ENCODE results near the gene EZR.

Gene EZR

DNA sequence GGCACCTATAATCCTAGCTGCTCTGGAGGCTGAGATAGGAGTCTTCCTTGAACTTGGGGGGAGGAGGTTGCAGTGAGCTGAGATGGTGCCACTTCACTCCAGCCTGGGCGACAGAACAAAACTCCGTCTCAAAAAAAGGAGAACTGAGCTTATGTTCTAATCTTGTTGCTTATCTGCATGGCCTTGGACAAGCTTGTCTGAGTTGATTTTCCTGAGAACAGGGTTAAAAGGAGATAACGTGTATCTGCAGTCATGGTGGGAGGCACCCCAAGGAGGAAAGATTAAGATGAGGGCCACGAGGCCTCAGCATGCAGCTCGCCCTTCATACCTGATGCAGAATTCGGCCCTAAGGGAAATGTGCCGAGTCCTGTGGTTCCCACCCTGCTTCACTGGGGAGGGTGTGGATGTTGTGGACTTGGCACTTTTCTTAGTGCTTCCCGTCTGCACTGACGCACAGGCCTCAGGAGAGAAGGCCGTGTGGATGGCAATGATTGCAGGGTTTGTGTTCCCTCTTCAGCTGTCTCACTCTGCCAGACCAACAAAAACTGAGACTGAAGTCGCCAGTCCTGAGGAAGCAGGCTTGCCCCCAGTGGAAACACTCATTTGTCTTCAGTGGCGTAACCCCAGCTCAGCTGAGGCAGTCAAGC, 56.3 kb downstream of the EZR start:
- DNase-seq (ENCODE audit: low read depth, low spot score) = no peak

DNA sequence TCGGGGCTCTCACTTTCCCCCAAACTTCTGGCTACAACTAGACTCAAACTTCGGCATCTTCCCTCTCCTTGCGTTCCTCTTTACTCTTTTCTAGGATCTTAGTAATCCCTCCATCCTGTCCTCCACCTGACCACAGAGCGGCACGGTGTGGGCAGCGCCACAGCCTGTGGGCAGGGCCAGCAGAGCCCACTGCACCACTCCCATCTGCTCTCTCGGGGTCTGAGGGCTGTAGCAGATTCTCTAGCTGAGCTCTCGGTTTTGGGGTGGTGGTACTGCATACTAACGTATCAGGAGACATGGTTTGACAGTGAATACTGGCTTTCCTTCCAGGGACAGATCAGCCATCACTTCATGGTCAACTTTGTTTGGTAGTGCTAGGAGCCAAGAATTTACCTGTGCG, 57.4 kb downstream of the EZR start:
- no peak for DNase-seq (ENCODE audit: low read depth, low spot score)

DNA sequence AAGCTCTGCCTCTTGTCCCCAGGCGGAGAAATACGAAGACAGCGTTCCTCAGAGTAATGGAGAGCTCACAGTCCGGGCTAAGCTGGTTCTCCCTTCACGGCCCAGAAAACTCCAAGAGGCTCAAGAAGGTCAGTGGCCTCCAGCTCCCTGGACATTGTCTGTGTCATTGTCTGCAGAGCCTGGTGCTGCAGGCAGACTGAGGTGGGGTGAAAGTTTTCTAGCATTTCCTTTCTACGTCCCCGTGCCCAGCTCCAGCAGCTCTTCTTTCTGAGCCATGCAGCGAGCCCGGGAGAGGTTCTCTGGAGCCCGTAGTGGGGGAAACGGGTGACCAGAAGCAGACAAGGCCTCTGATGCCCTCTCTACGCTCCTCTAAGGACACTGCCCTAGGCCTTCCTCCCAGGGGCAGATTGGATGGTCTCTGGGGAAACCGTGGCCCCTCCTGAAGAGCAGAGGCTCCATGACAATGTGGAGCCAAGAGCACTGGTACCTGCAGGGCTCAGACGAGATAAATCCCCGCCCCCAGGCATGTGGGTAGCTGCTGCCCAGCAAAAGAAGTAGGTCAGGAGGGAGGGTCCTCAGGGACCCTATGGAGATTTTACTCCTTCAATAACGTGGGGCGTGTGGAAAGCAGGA, 58.4 kb downstream of the EZR start:
- no peak for DNase-seq (ENCODE audit: low read depth, low spot score)

DNA sequence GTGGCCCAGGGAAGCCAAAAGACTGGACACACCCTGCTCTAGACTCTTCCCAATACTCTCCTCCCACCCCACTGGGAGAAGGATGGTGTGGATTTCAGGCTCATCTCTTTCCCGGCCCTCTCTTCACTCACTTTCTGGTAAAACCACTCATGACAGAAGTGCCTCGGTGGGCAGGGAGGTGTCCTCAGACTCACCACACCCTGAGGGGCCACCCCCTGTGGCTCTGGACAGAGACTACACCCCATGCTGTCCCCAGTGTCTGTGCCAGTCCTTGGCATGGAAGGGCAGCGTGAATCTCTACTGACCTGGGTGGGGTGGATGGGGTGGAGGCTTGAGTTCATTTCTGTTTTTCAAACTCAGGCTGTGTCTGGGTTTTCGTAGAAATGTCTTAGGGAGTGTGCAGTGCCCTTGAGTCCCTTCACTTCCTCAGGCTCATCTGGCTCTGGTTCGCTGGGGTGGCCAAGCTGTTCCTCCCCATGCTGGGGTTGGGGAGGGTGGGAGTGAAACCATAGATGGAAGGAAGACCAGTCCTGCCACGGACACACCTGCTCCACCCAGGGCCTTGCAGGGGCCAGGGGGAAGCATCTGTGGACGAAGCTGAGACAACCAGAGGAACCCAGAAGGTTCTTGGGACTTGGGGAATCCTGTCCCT, 59.1 kb downstream of the EZR start:
- DNase-seq (ENCODE audit: low read depth, low spot score) = no peak

DNA sequence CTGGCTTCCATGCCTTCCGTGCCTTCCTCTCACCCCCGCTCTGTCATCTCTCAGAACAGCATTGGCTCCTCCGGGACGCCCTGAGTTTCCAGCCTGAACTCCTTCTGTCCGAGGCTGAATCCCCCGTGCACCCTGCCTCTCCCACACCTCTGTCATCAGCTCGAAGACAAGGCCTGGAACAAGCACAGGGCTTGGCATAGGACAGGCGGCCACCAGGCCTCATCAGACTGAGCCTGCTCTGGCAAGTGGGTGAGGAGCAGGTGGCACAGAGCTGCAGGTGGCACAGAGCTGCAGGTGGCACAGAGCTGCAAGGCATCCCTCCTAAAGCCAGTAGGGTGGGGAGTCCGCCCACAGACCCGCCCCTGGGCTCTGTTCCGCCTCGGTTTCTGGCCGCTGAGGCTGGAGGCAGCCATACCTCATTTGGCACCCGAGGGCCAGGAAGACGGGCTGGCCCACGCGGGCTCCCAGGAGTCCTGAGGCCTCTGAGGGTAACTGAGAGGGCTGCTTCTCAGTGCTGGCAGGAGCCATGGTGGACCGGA, 60.2 kb downstream of the EZR start:
- DNase-seq (ENCODE audit: low read depth, low spot score) = no peak

DNA sequence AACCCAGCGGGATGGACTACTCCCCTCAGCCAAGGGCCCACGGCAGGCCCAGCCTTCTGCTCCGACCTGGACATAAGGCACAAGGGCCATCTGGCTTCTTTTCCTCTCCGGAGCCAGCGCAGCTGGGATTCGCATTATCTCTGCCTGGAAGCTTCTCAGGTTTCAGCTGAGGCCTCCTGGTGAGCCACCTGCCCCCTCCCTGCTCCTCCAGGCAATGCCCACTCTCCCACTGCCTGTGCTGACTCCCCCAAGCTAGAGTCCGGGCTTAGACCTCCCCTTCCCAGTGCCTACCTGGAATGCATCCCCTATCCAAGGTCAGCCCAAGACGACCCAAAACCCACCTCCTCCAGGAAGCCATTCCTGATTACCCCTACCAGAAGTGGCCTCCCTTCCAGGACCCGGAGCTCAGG, 60.7 kb downstream of the EZR start:
- no peak for DNase-seq (ENCODE audit: low read depth, low spot score)

DNA sequence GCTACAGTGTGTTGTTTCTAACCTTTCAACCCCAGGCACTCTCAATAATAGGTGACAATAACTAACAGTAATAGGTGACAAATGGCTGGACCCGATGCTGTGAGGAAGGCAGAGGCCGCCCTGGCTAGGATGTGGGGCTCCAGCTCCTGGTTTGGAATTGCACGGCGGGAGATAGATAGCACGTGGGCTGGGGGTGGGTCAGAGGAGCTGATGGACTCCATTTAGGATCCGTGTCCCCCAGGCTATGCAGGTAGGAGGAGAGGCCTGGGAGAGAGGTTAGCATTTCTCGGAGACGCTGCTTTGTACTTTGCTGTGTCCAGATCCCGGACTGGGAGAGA, 61.4 kb downstream of the EZR start:
- no peak for DNase-seq (ENCODE audit: low read depth, low spot score)

DNA sequence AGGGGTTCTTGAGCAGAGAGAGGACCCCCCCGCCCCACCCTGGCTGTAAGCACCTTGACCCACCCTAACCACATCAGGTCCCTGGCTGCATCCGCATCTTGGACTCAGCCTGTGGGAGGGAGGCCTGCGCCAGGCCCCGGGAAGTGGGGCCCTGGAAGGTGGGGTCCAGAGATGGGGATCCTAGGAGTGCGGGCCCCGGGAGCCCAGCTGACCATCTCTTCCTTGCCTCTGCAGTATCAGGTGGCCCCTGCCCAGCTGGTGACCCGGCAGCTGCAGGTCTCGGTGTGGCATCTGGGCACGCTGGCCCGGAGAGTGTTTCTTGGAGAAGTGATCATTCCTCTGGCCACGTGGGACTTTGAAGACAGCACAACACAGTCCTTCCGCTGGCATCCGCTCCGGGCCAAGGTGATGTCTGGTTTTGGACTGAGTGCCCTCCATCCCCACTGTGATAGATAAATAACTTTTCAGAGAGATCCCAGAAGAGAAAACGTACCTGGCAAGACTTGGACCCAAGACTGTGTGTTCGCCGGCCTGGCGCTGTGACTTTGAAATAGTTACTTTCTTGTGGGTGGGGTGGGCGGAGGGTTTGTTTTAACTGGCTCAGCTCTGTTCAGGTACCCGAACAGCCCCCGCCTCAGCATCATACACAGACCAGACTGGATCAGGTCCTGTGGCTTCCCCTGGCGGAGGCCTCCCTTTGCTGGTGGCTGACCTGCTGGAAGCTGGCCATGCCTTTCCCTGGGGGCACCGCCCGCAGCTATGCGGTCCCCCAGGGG, 62.0 kb downstream of the EZR start:
- no peak for DNase-seq (ENCODE audit: low read depth, low spot score)

DNA sequence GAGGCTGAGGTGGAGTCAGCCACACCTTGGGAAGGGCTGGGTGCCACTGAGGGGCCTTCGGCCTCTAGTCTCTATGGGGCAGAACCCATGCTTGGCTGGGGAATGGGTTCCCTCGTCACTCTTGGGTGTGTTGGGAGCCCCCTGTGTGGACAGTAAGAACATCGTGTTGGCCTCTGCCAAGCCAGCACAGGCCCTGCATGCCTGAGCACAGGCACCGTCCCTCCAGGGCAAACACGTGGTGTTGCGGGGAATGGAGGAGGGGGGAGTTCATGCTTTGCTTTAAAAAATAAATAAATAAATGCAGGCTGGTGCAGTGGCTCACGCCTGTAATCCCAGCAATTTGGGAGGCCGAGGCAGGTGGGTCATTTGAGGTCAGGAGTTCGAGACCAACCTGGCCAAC, 63.0 kb downstream of the EZR start:
- no peak for DNase-seq (ENCODE audit: low read depth, low spot score)

DNA sequence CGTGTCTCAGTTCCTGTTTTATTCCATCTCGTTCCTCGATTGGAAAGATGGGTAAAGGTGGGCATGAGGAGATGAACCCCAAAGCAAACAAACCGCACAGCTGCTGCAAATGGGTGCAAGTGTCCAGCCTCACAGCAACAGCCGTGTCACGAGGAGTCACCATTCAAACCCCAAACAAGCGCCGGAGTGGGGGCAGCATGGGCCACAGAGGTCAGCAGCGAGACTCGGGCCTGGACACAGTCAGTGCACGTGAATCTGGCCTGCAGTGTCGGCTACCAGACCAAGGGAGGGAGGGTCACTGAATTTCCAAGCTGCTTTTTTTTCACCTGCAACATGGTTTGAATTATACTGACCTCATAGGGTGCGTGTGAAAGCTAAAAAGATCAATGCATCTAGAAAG, 63.5 kb downstream of the EZR start:
- DNase-seq (ENCODE audit: low read depth, low spot score) = no peak

DNA sequence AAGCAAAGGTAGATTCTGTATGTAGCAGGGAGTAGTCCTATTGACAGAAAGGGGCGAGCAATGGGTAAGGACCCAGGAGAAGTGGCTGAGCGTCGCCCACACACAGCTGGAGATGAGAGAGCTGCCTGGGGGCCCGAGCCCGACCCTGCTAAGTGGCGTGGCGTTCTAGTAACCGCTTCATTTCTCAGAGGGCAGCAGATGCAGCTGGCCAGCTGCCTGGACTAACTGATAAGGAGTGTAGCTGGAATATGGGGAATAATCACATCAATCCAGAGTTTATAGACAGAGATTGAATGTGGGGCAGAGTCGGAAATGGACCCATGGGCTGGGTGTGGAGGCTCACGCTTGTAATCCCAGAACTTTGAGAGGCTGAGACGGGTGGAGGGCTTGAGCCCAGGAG, 64.4 kb downstream of the EZR start:
- no peak for DNase-seq (ENCODE audit: low read depth, low spot score)

DNA sequence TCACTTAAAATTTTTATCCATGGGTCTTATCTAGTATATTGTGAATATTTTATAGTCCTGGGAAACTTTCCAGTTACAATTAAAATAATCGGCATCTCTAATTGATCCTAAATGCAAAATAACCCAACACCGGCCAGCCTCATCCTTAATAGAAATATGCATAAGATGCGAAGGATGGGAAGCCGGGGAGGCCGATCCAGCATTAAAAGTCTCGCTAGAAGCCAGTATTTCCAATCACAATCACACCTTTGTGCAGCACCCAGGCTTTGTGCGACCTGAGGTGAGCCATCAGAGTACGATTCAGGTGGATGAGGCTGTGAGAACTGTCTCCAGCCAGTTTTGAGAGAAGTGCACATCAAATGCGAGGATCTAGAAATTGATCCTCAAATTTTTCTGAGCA, 65.4 kb downstream of the EZR start:
- DNase-seq (ENCODE audit: low read depth, low spot score) = no peak

DNA sequence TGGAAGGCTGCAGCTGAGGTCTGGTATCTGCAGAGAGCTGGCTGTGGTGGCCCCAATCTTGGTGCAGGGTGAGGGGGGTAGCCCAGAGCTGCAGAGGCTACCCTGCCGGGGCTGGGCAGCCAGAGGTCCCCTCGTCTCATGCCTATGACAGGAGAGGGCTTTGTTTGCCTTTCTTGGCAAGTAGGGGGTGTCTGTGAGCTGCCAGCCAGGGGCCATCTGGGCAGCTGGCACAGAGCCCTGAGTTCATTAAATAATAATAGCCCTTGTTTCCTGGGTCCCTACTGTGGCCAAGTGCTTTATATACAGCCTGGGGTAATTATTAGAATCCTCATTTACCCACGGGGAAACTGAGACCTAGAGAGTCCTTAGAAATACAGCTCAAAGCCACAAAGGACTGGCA, 66.6 kb downstream of the EZR start:
- DNase-seq (ENCODE audit: low read depth, low spot score) = peak; percentile 63

DNA sequence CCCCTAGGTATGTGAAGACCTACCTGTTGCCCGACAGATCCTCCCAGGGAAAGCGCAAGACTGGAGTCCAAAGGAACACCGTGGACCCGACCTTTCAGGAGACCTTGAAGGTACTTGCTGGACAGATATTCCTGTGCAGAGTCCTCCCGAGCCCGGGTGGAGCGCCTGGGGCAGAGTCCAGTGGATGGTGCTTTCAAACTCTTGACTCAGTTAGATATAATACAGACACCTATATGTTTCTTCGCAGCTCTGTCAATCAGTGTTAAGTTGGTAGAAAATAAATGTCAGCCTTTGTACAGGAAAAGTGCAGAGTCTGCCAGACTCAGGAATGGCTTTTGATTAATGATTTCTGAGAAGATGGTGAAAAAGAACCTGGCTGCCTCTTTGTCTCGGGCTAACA, 67.2 kb downstream of the EZR start:
- DNase-seq (ENCODE audit: low read depth, low spot score) = no peak

DNA sequence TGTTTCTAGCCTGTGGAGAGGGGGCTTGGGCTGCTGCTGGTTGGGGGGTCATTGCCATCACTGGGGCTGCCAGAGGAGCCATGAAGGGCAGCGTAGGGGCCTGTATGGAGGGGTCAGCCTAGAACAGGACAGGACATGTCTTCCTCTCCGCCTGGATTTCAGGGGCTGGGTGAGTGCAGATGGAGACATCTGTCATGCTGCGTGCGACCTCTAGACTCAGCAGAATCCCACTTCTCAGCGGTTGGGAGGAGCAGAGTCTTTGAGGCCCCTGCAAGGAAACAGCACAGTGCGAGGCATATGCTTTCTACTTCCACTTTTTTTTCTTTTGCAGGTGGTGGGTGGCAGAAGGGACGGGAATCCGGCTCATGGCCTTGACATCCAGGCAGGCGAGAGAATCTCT, 67.9 kb downstream of the EZR start:
- no peak for DNase-seq (ENCODE audit: low read depth, low spot score)

DNA sequence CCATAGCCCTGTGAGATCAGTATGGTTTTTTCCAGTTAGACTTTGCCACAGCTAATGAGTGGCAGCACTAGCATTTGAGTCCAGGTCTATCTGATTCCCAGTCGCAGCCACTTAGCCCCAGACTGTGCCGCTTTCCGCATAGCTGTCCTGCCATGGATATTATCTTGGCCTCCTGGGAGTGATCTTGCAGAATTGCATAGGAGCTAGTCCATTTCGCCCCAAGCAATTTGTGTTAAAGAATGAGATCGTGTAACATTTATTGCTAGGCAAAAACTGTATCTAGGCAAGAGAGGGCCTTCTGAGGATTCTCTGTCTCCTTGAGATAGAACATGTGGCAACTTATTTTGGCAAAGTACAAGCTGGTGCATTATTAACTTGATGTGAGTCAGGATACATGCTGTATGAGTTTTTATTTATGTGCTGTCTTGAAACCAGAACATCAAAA, 74.2 kb downstream of the EZR start:
- DNase-seq (ENCODE audit: low read depth, low spot score) = no peak

DNA sequence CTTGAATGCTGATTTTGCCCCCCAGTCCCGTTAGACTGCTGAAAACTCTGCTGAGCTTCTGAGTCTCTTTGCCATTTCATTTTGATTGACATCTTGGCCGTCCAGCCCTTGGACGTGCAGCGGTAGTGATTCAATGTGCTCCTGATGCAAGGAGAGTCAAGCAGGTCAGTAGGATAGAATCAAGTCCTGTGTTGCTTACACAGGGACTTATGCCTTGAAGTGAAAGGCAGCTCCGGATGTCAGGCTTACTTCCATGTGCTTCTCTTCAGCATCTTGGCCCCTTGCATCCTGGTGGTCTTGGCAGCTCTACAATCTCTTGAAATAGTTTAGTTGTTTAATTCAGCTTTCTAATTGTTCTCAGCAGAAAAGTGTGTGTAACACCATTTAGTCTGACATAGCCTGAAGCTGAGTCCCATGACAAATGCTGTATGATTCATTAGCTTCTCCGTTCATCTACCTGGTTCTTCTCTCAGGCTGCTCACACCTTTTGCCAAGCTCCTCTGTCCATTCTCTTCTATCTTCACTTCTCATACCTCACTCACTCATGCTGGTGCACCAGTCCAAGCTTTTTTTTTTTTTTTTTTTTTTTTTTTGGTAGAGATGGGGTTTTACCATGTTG, 76.0 kb downstream of the EZR start:
- DNase-seq (ENCODE audit: low read depth, low spot score) = no peak

DNA sequence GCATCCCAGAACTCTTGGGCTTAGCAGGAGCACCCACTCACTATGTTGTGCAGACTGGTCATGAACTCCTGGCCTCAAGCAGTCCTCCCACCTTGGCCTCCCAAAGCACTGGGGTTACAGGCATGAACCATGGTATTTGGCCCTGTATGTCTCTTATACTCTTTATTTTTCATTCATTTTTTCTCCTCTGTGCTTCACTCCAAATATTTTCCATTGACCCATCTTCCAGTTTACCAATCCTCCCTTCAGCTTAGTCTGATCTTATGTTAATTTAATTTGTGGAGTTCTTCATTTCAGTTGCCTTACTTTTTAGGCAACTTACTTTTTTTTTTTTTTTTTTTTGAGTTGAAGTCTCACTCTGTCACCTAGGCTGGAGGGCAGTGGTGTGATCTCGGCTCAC, 79.5 kb downstream of the EZR start:
- no peak for DNase-seq (ENCODE audit: low read depth, low spot score)

DNA sequence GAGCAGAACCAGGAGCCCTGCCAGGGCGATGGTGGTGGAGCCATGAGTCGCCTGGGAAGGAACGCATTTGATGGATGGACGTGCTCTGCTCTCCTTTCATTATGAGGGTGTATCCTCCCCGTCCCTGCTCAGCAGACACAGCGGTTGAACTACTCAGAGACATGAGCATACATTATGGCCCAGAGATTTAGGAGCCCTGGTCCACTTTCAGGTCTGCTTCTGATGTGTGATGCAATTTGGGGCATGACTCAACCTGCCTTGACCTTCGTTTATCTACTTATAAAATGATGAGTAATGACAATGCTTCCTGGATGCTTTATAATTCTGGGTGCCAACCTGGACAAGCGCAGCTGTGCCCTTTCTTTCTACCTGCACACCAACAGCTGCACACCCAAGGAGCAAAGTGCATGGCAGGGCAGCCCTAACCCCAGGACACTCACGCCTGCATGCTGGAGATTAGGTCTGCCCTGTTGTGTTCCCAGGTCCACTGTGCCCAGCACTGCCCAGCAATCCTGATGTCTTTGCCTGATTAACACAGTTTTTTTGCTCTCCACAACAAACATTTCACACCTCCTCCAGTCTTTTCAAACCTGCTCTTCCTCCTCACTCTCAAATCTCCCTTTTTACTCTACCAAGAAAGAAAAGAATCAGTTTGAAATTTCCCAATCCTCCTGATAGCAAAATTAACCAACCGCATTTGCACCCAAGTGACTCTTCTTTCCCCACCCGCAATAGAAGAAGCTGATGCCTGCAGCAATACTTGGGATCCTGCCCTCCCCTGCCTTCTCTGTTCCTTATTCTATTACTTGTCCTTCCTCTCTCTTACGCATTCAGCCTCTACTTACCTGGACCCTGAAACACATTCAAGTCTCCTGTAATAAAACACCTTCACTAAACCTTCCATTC, 81.2 kb downstream of the EZR start:
- no peak for DNase-seq (ENCODE audit: low read depth, low spot score)

DNA sequence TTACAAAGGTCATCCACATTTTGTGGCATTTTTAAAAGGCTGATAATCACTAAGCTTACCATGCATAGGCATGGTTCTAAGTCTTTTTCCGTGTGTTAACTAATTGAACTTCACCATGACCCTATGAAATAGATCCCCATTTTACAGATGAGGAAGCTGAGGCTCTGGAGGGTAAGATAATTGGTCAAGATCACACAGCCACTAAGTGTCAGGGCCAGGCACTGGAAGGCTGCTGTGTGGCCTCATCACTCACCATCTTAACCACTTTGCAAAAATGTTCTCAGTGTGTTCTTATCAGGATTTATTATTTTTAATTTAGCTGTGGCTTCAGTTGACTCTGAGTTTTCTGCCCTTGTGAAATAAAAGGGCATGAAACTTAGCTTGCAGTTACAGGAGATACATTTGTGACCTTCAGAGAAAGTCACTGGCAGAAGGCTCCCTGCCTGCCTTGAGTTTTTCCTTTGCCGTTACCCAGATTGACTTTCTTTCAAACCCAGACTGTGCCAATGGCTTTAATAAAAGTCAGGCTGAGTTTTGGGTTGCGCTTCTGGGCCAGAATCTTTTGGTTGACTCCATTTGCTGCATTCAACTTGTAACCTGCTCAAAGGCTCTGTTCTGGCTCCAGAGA, 82.0 kb downstream of the EZR start:
- DNase-seq (ENCODE audit: low read depth, low spot score) = no peak

Data from astrocyte of the hippocampus (primary cell).